SU-DHL-6 (cell line): Measurements from ENCODE around the gene LRRFIP1.
"Not testable (repeated sequence)": the region's sequence is repeated elsewhere in the genome, so short reads cannot be mapped to it uniquely, and the experiment has no call there.

Experiments used
- H2AFZ ChIP-seq: fragments of 200-600 bp; sonication (generic); 2 replicates; pipeline ENCODE4 v1.6.1; 2014; ENCODE audit warnings: low read depth, mild to moderate bottlenecking, moderate library complexity, mixed read lengths, antibody characterized with exemption, low read length; ENCODE audit not compliant: severe bottlenecking
- H3F3A ChIP-seq: fragments of 200-600 bp; shearing (Covaris generic); 2 replicates; pipeline ENCODE4 v1.6.0; 2016; ENCODE audit warnings: antibody characterized with exemption, mild to moderate bottlenecking; ENCODE audit not compliant: insufficient read depth
- H3K27ac ChIP-seq: fragments of 200-600 bp; sonication (generic); 2 replicates; pipeline ENCODE4 v1.5.1; 2016; ENCODE audit warnings: low read depth, mild to moderate bottlenecking, low read length, moderate library complexity, mixed read lengths
- H3K27me3 ChIP-seq: fragments of 200-600 bp; sonication (generic), shearing (Covaris generic); 2 replicates; pipeline ENCODE4 v1.6.0; 2014; ENCODE audit warnings: mild to moderate bottlenecking, low read length
- H3K36me3 ChIP-seq: fragments of 200-600 bp; sonication (generic); 2 replicates; pipeline ENCODE4 v1.6.1; 2014; ENCODE audit warnings: mild to moderate bottlenecking, low read length, mixed read lengths
- H3K4me2 ChIP-seq: fragments of 300-600, 200-600 bp; shearing (Covaris generic), sonication (generic); 2 replicates; pipeline ENCODE4 v1.6.0; 2014; ENCODE audit warnings: low read length, low read depth, mild to moderate bottlenecking; ENCODE audit not compliant: poor library complexity, severe bottlenecking
- H3K4me3 ChIP-seq: fragments of 200-600 bp; sonication (generic); 2 replicates; pipeline ENCODE4 v1.5.1; 2014; ENCODE audit warnings: antibody characterized with exemption, low read length, mild to moderate bottlenecking, mixed read lengths; ENCODE audit not compliant: insufficient read depth, poor library complexity, severe bottlenecking
- H3K79me2 ChIP-seq: fragments of 200-600 bp; sonication (generic); 2 replicates; pipeline ENCODE4 v1.6.1; 2014; ENCODE audit warnings: mild to moderate bottlenecking, low read length, moderate library complexity; ENCODE audit not compliant: insufficient read depth
- H3K9ac ChIP-seq: fragments of 200-600 bp; sonication (generic); 2 replicates; pipeline ENCODE4 v1.7.0; 2014; ENCODE audit warnings: mild to moderate bottlenecking, low read length
- H3K9me2 ChIP-seq: fragments of 200-600 bp; sonication (generic); replicated peaks from 2 replicates; pipeline ENCODE4 v1.6.1; 2014; ENCODE audit warnings: low read length; ENCODE audit not compliant: insufficient read depth
- H3K9me3 ChIP-seq: fragments of 200-600 bp; sonication (generic); 2 replicates; pipeline ENCODE4 v1.6.1; 2014; ENCODE audit warnings: low read length, mixed read lengths; ENCODE audit not compliant: insufficient read depth
- H4K20me1 ChIP-seq: fragments of 200-600 bp; sonication (generic); 2 replicates; pipeline ENCODE4 v1.6.1; 2014; ENCODE audit warnings: low read depth, mild to moderate bottlenecking, antibody characterized with exemption, low read length, moderate library complexity, mixed read lengths
- CTCF ChIP-seq: fragments of 200-600 bp; sonication (generic); IDR thresholded peaks from one replicate; pipeline ENCODE4 v1.5.1; 2017; ENCODE audit warnings: antibody characterized with exemption, mild to moderate bottlenecking, low read length, moderate library complexity; ENCODE audit not compliant: insufficient read depth, poor library complexity, severe bottlenecking
- EZH2phosphoT487 ChIP-seq: fragments of 200-600 bp; sonication (generic), shearing (Covaris generic); conservative IDR thresholded peaks from 2 replicates; pipeline ENCODE4 v1.6.1; 2018; ENCODE audit warnings: mild to moderate bottlenecking, antibody characterized with exemption, low read length, moderate library complexity, mixed read lengths

LRRFIP1 gene

GRCh38 chr2:237685408-237685807 is 58.0 kb downstream of the LRRFIP1 start:
- no peak for TF ChIP-seq CTCF
- TF ChIP-seq EZH2phosphoT487, result no peak
- Histone ChIP-seq H3K4me2 (no peak overlapping the region), H2AFZ (no peak overlapping the region), H3K27ac (no peak overlapping the region), H3K9me2 (no peaks in the 10 kb centered on the region), H3K27me3 (no peaks in the 10 kb centered on the region), H3F3A (no peaks in the 10 kb centered on the region), H3K4me3 (no peak overlapping the region), H3K79me2 (no peaks in the 10 kb centered on the region), H3K36me3 (no peaks in the 10 kb centered on the region), H3K9me3 (no peaks in the 10 kb centered on the region), H3K9ac (no peak overlapping the region), H4K20me1 (no peaks in the 10 kb centered on the region)

DNA sequence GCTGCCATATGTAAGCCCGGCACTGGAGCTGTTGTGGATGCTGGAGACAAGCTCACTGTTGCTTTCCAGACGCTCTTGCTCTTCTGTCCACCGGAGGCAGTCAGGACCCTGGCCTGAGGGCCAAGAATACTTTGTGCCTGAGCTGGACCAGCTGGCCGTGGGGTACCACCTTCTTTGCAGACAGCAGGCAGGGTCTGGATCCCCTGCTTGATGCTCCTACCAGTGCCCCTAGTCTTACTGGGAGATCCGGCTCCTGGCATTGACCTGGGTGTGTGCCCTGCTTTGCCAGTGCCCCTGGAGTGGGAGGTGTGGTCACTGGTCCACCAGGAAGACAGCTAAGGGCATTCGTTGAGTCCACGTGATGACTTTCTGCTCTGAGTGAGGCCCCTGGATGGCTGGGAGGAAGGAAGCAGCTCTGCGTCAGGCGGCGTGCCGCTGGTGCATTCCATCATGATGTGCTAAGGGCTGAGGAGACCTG is 59.3 kb downstream of the LRRFIP1 start:
- Histone ChIP-seq H3K9ac (no peak overlapping the region), H3K9me3 (no peaks in the 10 kb centered on the region), H2AFZ (no peak overlapping the region), H3K9me2 (no peaks in the 10 kb centered on the region), H4K20me1 (no peaks in the 10 kb centered on the region), H3K4me2 (no peak overlapping the region), H3F3A (no peaks in the 10 kb centered on the region), H3K27me3 (no peaks in the 10 kb centered on the region), H3K4me3 (no peak overlapping the region), H3K27ac (no peak overlapping the region), H3K79me2 (no peaks in the 10 kb centered on the region), H3K36me3 (no peaks in the 10 kb centered on the region)
- peak; percentile 7 for TF ChIP-seq CTCF
- TF ChIP-seq EZH2phosphoT487, result no peak

- no peaks in the 10 kb centered on the region for H3K9me2 ChIP-seq
- TF ChIP-seq EZH2phosphoT487, result no peak
- TF ChIP-seq CTCF, result no peak
- no peaks in the 10 kb centered on the region for H3K9me3 ChIP-seq
- no peak overlapping the region for H3K27ac ChIP-seq
- H3F3A ChIP-seq, result no peaks in the 10 kb centered on the region
- H4K20me1 ChIP-seq, result no peaks in the 10 kb centered on the region
- no peaks in the 10 kb centered on the region for H3K27me3 ChIP-seq
- peaks cover 6% of the 10 kb centered on the region; the same call in 1 of the 2 replicates for H3K79me2 ChIP-seq
- H3K9ac ChIP-seq, result no peak overlapping the region
- no peaks in the 10 kb centered on the region for H3K36me3 ChIP-seq
- H3K4me3 ChIP-seq, result no peak overlapping the region
- no peak overlapping the region for H3K4me2 ChIP-seq
- H2AFZ ChIP-seq, result no peak overlapping the region
These were observed 60.7 kb downstream of the LRRFIP1 start for GRCh38 chr2:237688081-237688480.

DNA sequence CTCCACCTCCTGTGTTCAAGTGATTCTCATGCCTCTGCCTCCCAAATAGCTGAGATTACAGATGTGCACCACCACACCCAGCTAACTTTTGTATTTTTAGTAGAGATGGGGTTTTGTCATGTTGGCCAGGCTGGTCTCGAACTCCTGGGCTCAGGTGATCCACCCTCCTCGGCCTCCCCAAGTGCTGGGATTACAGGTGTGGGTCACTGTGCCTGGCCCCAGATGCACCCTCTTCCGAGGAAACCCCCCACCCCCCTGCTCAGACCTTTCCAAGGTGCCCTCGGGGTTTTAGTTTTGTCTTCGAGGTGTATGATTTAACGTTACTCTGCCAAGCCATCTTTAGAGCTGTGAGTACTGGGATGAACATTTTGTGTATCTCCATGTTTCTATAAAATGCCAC is 61.2 kb downstream of the LRRFIP1 start:
- not testable (repeated sequence) for H3K4me2 ChIP-seq, H3K9me3 ChIP-seq, H3K4me3 ChIP-seq, H3K27ac ChIP-seq, H2AFZ ChIP-seq, H3K9ac ChIP-seq, H3F3A ChIP-seq, H4K20me1 ChIP-seq, H3K27me3 ChIP-seq, H3K9me2 ChIP-seq, H3K36me3 ChIP-seq
- peaks cover 10% of the 10 kb centered on the region for H3K79me2 ChIP-seq
